Suppressor macrophage treated with lipopolysaccharide for 1 hour (primary cell): ENCODE data around the gene ZNF786.
A peak's percentile ranks its signal among the peaks of the same experiment; 100 is the strongest.
"Not testable (repeated sequence)": the region's sequence is repeated elsewhere in the genome, so short reads cannot be mapped to it uniquely, and the experiment has no call there.

Experiments
- DNase-seq, 3 donors: peaks; one replicate each; pipeline ENCODE4 v3.0.0-alpha.2; 2020 to 2022

Gene ZNF786

GRCh38 chr7:149090397-149091195 lies at the start of gene ZNF786:
Gene ZNF786, minus strand, starts transcription at chr7:149090718. Its CDS starts 78 bp downstream, at chr7:149090640.
- DNase-seq, result peak; percentile 95 to 99 (median 98)

GRCh38 chr7:149136118-149136517 lies 45.6 kb upstream of the ZNF786 start:
- no peak for DNase-seq

GRCh38 chr7:149133028-149133710 lies 42.7 kb upstream of the ZNF786 start:
- no peak for DNase-seq

- DNase-seq, result no peak
These were observed 40.2 kb upstream of the ZNF786 start for GRCh38 chr7:149130572-149131198.

- peak; percentile 66 to 87 (median 75) for DNase-seq
These were observed 36.2 kb upstream of the ZNF786 start for GRCh38 chr7:149126662-149127266.

- DNase-seq, result peak; percentile 96 to 99 (median 97)
These were observed 35.5 kb upstream of the ZNF786 start, which contains the start of gene ZNF425 for GRCh38 chr7:149125863-149126661. Gene ZNF425, minus strand, starts transcription at chr7:149126324. Its CDS starts 111 bp downstream, at chr7:149126213.

- DNase-seq, result peak in 2 of 3 donors; percentile 8 to 18
These were observed 34.8 kb upstream of the ZNF786 start for GRCh38 chr7:149125189-149125862.

- DNase-seq, result no peak
These were observed 19.5 kb upstream of the ZNF786 start for GRCh38 chr7:149109969-149110368.

- DNase-seq, result no peak
These were observed 14.2 kb upstream of the ZNF786 start for GRCh38 chr7:149104749-149105148.

GRCh38 chr7:149104214-149104613 lies 13.7 kb upstream of the ZNF786 start:
- no peak for DNase-seq

- DNase-seq, result no peak
These were observed 12.9 kb upstream of the ZNF786 start for GRCh38 chr7:149103424-149103823.

GRCh38 chr7:149102666-149103065 lies 12.1 kb upstream of the ZNF786 start:
- no peak for DNase-seq

- no peak for DNase-seq
These were observed 10.3 kb upstream of the ZNF786 start for GRCh38 chr7:149100821-149101220.

GRCh38 chr7:149099058-149099457 lies 8.5 kb upstream of the ZNF786 start:
- no peak for DNase-seq

GRCh38 chr7:149097088-149097487 lies 6.6 kb upstream of the ZNF786 start:
- no peak for DNase-seq

- DNase-seq, result no peak
These were observed 2.7 kb upstream of the ZNF786 start for GRCh38 chr7:149093228-149093627.

- DNase-seq, result not testable (repeated sequence)
These were observed 1.7 kb upstream of the ZNF786 start for GRCh38 chr7:149092244-149092643.

GRCh38 chr7:149087376-149087775 lies 3.1 kb downstream of the ZNF786 start:
- no peak for DNase-seq

GRCh38 chr7:149085866-149086265 lies 4.7 kb downstream of the ZNF786 start:
- peak; percentile 47 to 73 (median 69) for DNase-seq

- no peak for DNase-seq
These were observed 6.1 kb downstream of the ZNF786 start for GRCh38 chr7:149084407-149084806.

- peak; percentile 23 to 30 (median 24) for DNase-seq
These were observed 8.6 kb downstream of the ZNF786 start for GRCh38 chr7:149081914-149082313.

GRCh38 chr7:149077594-149077993 lies 12.9 kb downstream of the ZNF786 start:
- no peak for DNase-seq
